SK-N-MC (cell line): ENCODE data around the gene ZMPSTE24.

Experiments
- EZH2 ChIP-seq: fragments of 200-600 bp; sonication (generic); IDR thresholded peaks from one replicate; pipeline ENCODE4 v1.6.1; 2017; ENCODE audit warnings: antibody characterized with exemption
- FOXP2 ChIP-seq: optimal IDR thresholded peaks from 2 replicates; pipeline ENCODE3; 2011; ENCODE audit warnings: mild to moderate bottlenecking, moderate library complexity; ENCODE audit not compliant: insufficient read depth; ENCODE audit errors: extremely low read length, control extremely low read depth
- POLR2AphosphoS5 ChIP-seq: IDR thresholded peaks from 2 replicates; pipeline ENCODE4 v1.6.1; 2012; ENCODE audit warnings: mild to moderate bottlenecking, low read depth, low read length, borderline replicate concordance

DNA sequence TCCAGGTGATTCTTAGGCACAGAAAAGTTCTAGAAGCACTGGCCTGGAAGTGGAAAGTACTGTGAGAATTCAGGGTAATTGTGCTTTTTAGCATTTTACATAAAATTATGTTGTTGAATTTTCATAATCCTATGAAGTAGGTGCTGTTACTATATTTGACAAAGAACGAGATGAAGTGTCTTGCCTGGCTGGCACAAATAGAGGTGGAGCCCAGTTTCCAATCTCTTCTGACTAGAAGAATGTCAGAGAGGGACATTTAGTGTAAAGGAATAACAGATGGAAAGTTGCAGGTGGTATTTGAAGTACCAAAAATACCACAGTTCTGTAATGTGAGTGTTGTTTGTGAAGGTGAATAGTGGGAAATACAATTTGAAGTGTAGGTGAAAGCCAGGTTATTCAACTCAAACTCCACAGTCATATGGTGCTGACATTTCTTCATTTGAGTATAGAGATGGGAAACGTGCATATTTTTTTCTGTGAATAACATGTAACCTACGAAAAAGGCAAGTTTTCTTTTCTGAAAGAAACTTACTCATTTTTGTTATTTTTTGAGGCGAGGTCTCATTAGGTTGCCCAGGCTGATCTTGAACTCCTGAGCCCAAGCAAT lies 13.8 kb upstream of the ZMPSTE24 start:
- no peak for TF ChIP-seq EZH2
- TF ChIP-seq POLR2AphosphoS5: no peak
- TF ChIP-seq FOXP2: no peak
